Activated naive CD8-positive, alpha-beta T cell treated with anti-CD3 and anti-CD28 coated beads, Interleukin-2, amount 50 U/mL, for 24 hours (primary cell): ENCODE results near the gene FLG2.

Experiments used
- ATAC-seq: fragments of 150-1000 bp; cut with Tn5 transposase; one replicate; pipeline ENCODE4 v1.10.0; 2021
- DNase-seq: peaks from one replicate; pipeline ENCODE4 v3.0.0; 2021
- H3K27ac Mint-ChIP-seq: one replicate; pipeline ENCODE4 v1.8.0; 2021; ENCODE audit warnings: mild to moderate bottlenecking, mixed read lengths
- H3K27me3 Mint-ChIP-seq: one replicate; pipeline ENCODE4 v1.8.0; 2021; ENCODE audit warnings: mixed read lengths
- H3K36me3 Mint-ChIP-seq: one replicate; pipeline ENCODE4 v1.8.0; 2021; ENCODE audit warnings: low read depth, mixed read lengths
- H3K4me1 Mint-ChIP-seq: one replicate; pipeline ENCODE4 v1.8.0; 2021; ENCODE audit warnings: mixed read lengths
- H3K4me3 Mint-ChIP-seq: one replicate; pipeline ENCODE4 v1.8.0; 2021; ENCODE audit warnings: mild to moderate bottlenecking, moderate library complexity, mixed read lengths
- H3K9me3 Mint-ChIP-seq: one replicate; pipeline ENCODE4 v1.8.0; 2021; ENCODE audit warnings: mixed read lengths

FLG2 gene

GRCh38 chr1:152359906-152360305 lies at the start of gene FLG2:
Gene FLG2, minus strand, starts transcription at chr1:152360006. Its CDS starts 1,122 bp downstream, at chr1:152358884.
- Mint-ChIP-seq H3K36me3 (no peaks in the 10 kb centered on the region), H3K27ac (no peak within 1 kb of the TSS)

GRCh38 chr1:152408664-152409063 lies 48.9 kb upstream of the FLG2 start:
- no peak for DNase-seq
- H3K27ac Mint-ChIP-seq: no peak overlapping the region
- no peaks in the 10 kb centered on the region for H3K4me1 Mint-ChIP-seq
- H3K36me3 Mint-ChIP-seq: no peaks in the 10 kb centered on the region
- peaks cover 11% of the 10 kb centered on the region for H3K27me3 Mint-ChIP-seq
- ATAC-seq: no peak
- H3K4me3 Mint-ChIP-seq: no peak overlapping the region
- H3K9me3 Mint-ChIP-seq: no peaks in the 10 kb centered on the region

More at GRCh38 chr1:152359906-152360305, at the start of gene FLG2:
- Mint-ChIP-seq H3K9me3 (no peaks in the 10 kb centered on the region), H3K4me1 (no peaks in the 10 kb centered on the region), H3K27me3 (peaks cover 6% of the 10 kb centered on the region), H3K4me3 (no peak within 1 kb of the TSS)
- DNase-seq (no peak), ATAC-seq (no peak)

DNA sequence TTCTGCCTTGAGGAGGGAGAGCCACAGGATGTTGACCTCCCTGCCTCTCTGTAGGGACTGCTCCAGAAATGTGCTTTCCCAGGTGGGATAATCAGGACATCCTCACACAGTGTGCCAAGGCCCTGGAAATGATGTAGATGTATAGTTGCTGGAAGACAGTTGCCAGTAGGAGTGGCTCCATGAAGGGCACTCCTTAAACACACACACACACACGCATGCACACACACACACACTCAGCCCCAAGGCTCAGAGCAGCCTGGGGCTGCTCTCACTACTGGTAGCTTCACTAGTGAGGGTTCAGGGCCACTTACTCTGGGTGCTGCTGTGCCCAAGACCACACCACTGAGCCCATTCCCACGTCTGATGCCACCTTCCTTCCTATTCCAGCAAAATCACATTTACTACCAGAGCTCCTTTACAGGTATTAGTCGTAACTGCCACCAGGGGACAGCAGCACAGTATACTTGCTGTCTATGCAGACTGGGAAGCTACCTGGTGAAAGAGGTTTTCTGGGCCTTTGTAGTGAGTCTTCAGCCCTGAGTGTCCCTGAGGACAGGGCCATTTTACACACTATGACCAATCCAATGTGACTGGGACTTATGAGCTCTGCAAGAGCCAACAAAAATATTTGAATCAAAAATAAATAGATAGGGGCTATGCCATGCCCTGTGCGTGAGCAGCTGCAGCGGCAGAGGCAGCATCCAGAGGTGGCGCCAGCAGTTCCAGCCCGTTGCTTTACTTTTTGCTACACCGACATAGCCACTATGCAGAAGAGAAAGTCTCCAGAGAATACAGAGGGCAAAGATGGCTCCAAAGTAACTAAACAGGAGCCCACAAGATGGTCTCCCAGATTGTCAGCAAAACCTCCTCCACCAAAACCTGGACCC lies 39.2 kb upstream of the FLG2 start:
- Mint-ChIP-seq H3K27me3 (peaks cover 16% of the 10 kb centered on the region), H3K4me3 (no peak overlapping the region), H3K4me1 (peaks cover 2% of the 10 kb centered on the region), H3K36me3 (no peaks in the 10 kb centered on the region), H3K27ac (no peak overlapping the region), H3K9me3 (no peaks in the 10 kb centered on the region)
- DNase-seq (no peak), ATAC-seq (no peak)

- H3K9me3 Mint-ChIP-seq: no peaks in the 10 kb centered on the region
- H3K27ac Mint-ChIP-seq: no peak overlapping the region
- H3K4me3 Mint-ChIP-seq: no peak overlapping the region
- DNase-seq (no peak), ATAC-seq (no peak)
- peaks cover 8% of the 10 kb centered on the region for H3K4me1 Mint-ChIP-seq
- H3K36me3 Mint-ChIP-seq: no peaks in the 10 kb centered on the region
- peaks cover 17% of the 10 kb centered on the region for H3K27me3 Mint-ChIP-seq
Measured at GRCh38 chr1:152397474-152397873, 37.7 kb upstream of the FLG2 start.

GRCh38 chr1:152394151-152394550 lies 34.3 kb upstream of the FLG2 start:
- Mint-ChIP-seq H3K9me3 (no peaks in the 10 kb centered on the region), H3K36me3 (no peaks in the 10 kb centered on the region), H3K27me3 (peaks cover 32% of the 10 kb centered on the region), H3K4me1 (peaks cover 8% of the 10 kb centered on the region), H3K27ac (no peak overlapping the region), H3K4me3 (no peak overlapping the region)
- ATAC-seq: no peak
- DNase-seq: no peak

GRCh38 chr1:152392909-152393308 lies 33.1 kb upstream of the FLG2 start:
- peaks cover 8% of the 10 kb centered on the region for H3K4me1 Mint-ChIP-seq
- no peaks in the 10 kb centered on the region for H3K36me3 Mint-ChIP-seq
- no peak overlapping the region for H3K4me3 Mint-ChIP-seq
- DNase-seq: no peak
- H3K27me3 Mint-ChIP-seq: peaks cover 38% of the 10 kb centered on the region
- ATAC-seq: no peak
- H3K27ac Mint-ChIP-seq: no peak overlapping the region
- H3K9me3 Mint-ChIP-seq: no peaks in the 10 kb centered on the region

GRCh38 chr1:152388889-152389288 lies 29.1 kb upstream of the FLG2 start:
- no peaks in the 10 kb centered on the region for H3K36me3 Mint-ChIP-seq
- H3K9me3 Mint-ChIP-seq: no peaks in the 10 kb centered on the region
- ATAC-seq (no peak), DNase-seq (no peak)
- H3K27me3 Mint-ChIP-seq: peaks cover 49% of the 10 kb centered on the region
- H3K4me1 Mint-ChIP-seq: peaks cover 6% of the 10 kb centered on the region
- no peak overlapping the region for H3K27ac Mint-ChIP-seq
- H3K4me3 Mint-ChIP-seq: no peak overlapping the region

GRCh38 chr1:152386940-152387339 lies 27.1 kb upstream of the FLG2 start:
- no peak for ATAC-seq
- no peaks in the 10 kb centered on the region for H3K36me3 Mint-ChIP-seq
- no peaks in the 10 kb centered on the region for H3K4me1 Mint-ChIP-seq
- DNase-seq: no peak
- no peak overlapping the region for H3K27ac Mint-ChIP-seq
- H3K9me3 Mint-ChIP-seq: no peaks in the 10 kb centered on the region
- peaks cover 42% of the 10 kb centered on the region for H3K27me3 Mint-ChIP-seq
- H3K4me3 Mint-ChIP-seq: no peak overlapping the region

DNA sequence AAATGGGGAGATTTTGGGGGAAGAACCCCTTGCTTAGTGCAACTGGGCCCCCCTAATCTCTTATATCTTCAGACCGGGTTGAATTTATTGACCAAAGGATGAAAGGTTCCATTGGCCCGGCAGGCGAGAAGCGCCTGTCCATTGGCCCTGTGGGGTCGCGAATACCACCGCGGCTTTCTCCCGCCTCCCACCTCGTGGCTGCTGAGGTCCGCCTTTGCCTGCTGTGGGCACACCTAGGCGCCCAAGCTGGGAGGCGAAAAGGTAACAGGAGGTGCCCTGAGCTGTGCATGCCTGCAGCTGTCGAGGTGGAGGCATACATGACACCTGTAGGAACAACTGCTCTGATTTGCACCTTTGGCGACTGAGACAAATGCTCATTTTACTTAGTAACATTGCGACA lies 21.1 kb upstream of the FLG2 start:
- H3K27me3 Mint-ChIP-seq: peaks cover 17% of the 10 kb centered on the region
- no peaks in the 10 kb centered on the region for H3K9me3 Mint-ChIP-seq
- DNase-seq (no peak), ATAC-seq (no peak)
- H3K36me3 Mint-ChIP-seq: no peaks in the 10 kb centered on the region
- H3K4me1 Mint-ChIP-seq: no peaks in the 10 kb centered on the region
- no peak overlapping the region for H3K27ac Mint-ChIP-seq
- H3K4me3 Mint-ChIP-seq: no peak overlapping the region

GRCh38 chr1:152374451-152374850 lies 14.6 kb upstream of the FLG2 start:
- Mint-ChIP-seq H3K4me1 (no peaks in the 10 kb centered on the region), H3K9me3 (peaks cover 5% of the 10 kb centered on the region), H3K27ac (no peak overlapping the region), H3K27me3 (peaks cover 4% of the 10 kb centered on the region), H3K4me3 (no peak overlapping the region), H3K36me3 (no peaks in the 10 kb centered on the region)
- ATAC-seq: no peak
- DNase-seq: no peak

GRCh38 chr1:152372672-152373071 lies 12.9 kb upstream of the FLG2 start:
- H3K4me3 Mint-ChIP-seq: no peak overlapping the region
- H3K27ac Mint-ChIP-seq: no peak overlapping the region
- no peak for ATAC-seq
- peaks cover 13% of the 10 kb centered on the region for H3K27me3 Mint-ChIP-seq
- no peaks in the 10 kb centered on the region for H3K36me3 Mint-ChIP-seq
- no peaks in the 10 kb centered on the region for H3K4me1 Mint-ChIP-seq
- peaks cover 10% of the 10 kb centered on the region for H3K9me3 Mint-ChIP-seq
- DNase-seq: no peak

GRCh38 chr1:152367436-152367835 lies 7.6 kb upstream of the FLG2 start:
- Mint-ChIP-seq H3K4me1 (no peaks in the 10 kb centered on the region), H3K36me3 (no peaks in the 10 kb centered on the region), H3K27me3 (peaks cover 14% of the 10 kb centered on the region), H3K27ac (no peak overlapping the region), H3K9me3 (peaks cover 10% of the 10 kb centered on the region), H3K4me3 (no peak overlapping the region)
- DNase-seq (no peak), ATAC-seq (no peak)

GRCh38 chr1:152356736-152357135 lies 3.1 kb downstream of the FLG2 start:
- H3K27ac Mint-ChIP-seq: no peak overlapping the region
- H3K9me3 Mint-ChIP-seq: no peaks in the 10 kb centered on the region
- no peaks in the 10 kb centered on the region for H3K4me1 Mint-ChIP-seq
- DNase-seq (no peak), ATAC-seq (no peak)
- no peak overlapping the region for H3K4me3 Mint-ChIP-seq
- no peaks in the 10 kb centered on the region for H3K36me3 Mint-ChIP-seq
- peaks cover 4% of the 10 kb centered on the region for H3K27me3 Mint-ChIP-seq

- H3K36me3 Mint-ChIP-seq: no peaks in the 10 kb centered on the region
- no peak overlapping the region for H3K27ac Mint-ChIP-seq
- ATAC-seq (no peak), DNase-seq (no peak)
- peaks cover 12% of the 10 kb centered on the region for H3K27me3 Mint-ChIP-seq
- H3K9me3 Mint-ChIP-seq: no peaks in the 10 kb centered on the region
- H3K4me1 Mint-ChIP-seq: peaks cover 3% of the 10 kb centered on the region
- H3K4me3 Mint-ChIP-seq: no peak overlapping the region
Measured at GRCh38 chr1:152349611-152350010, 10.2 kb downstream of the FLG2 start.

DNA sequence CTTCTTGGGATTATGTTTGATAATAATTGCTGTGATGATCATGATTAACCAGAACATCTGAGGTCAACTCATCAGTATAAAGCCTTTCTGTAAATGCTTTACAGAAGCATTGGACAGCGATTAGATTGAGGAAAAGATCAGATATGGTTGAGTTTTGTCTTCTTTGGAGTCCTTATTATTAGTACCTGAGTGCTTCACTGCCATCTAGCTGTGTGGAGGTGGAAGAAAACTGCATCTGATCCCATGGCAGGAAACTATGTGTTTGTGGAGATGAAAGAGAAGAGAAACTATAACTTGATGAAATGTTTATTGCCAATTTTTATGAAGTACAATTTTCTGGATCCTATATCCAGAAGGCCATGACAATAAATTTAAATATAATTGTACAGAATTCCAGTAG lies 11.4 kb downstream of the FLG2 start:
- Mint-ChIP-seq H3K27me3 (peaks cover 14% of the 10 kb centered on the region), H3K27ac (no peak overlapping the region), H3K36me3 (no peaks in the 10 kb centered on the region), H3K4me1 (peaks cover 7% of the 10 kb centered on the region), H3K9me3 (no peaks in the 10 kb centered on the region), H3K4me3 (no peak overlapping the region)
- no peak for ATAC-seq
- DNase-seq: no peak
